HG03066 (cell line): ENCODE measurements around the gene PLEKHA5.

Experiments
- ATAC-seq: cut with Tn5 transposase; IDR thresholded peaks from one replicate; pipeline ENCODE4 v1.9.1; 2021; ENCODE audit warnings: low read depth; ENCODE audit not compliant: unreplicated experiment

The PLEKHA5 gene

GRCh38 chr12:19125325-19125724 is 4.2 kb upstream of the PLEKHA5 start:
- ATAC-seq, result no peak

- no peak for ATAC-seq
Measured at GRCh38 chr12:19127270-19127669, 2.3 kb upstream of the PLEKHA5 start.

DNA sequence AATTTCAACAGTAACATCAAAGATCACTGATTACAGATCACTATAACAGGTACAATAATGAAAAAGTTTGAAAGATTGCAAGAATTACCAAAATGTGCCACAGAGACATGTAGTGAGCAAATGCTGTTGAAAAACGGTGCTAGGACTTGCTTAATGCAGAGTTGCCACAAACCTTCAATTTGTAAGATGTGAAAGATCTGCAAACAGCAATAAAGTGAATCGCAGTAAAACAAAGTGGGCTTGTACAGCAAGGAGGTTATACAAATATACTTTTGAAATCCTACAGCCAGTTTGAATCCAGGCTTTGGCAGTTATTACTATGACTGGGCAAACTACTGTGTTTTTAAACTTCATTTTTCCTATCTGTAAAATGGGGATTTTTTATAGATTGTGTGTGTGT is 1.0 kb upstream of the PLEKHA5 start:
- ATAC-seq, result no peak

GRCh38 chr12:19129122-19129485 is 429 bp upstream of the PLEKHA5 start:
- ATAC-seq, result no peak

- ATAC-seq, result no peak
Measured at GRCh38 chr12:19130224-19131024, 891 bp downstream of the PLEKHA5 start.

GRCh38 chr12:19131025-19131444 is 1.5 kb downstream of the PLEKHA5 start:
- ATAC-seq, result no peak

DNA sequence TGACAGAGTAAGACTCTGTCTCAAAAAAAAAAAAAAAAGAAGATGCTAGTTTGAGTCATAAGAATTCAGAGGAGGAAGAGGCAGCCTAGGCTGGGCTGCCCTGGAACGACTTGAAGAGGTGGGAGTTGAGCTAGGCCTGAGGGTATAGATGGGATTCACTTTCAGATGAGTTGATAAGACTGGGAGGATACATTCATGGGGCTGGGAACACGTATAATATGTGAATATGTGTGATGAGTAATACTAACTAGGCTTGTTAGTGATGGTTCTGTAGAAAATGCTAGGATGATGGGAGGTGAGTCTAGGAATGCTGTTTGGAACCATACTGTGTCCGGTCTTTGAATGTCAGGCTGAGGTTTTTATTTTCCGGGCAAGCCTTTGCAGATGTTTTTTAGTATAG is 9.0 kb downstream of the PLEKHA5 start:
- no peak for ATAC-seq

DNA sequence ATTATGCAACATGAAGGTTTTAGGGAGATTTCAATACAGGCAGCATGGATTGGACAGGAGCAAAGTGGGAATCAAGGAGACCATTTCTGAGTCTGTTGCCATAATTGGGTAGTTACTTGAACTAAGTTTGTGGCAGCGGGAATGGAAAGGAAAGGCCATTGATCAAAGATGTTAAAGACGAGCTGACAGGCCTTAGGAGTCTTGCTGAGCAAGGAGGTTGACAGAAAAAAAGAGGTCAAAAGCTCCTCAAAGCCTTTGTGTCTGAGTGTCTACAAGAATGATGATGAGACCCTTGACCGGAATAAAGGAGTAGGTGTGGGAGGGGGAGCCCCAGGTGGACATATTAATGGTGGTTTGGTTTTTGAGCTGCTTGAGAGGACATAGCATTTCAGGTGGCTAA is 9.4 kb downstream of the PLEKHA5 start:
- ATAC-seq, result no peak

GRCh38 chr12:19139615-19140194 is 10.2 kb downstream of the PLEKHA5 start:
- ATAC-seq, result no peak

DNA sequence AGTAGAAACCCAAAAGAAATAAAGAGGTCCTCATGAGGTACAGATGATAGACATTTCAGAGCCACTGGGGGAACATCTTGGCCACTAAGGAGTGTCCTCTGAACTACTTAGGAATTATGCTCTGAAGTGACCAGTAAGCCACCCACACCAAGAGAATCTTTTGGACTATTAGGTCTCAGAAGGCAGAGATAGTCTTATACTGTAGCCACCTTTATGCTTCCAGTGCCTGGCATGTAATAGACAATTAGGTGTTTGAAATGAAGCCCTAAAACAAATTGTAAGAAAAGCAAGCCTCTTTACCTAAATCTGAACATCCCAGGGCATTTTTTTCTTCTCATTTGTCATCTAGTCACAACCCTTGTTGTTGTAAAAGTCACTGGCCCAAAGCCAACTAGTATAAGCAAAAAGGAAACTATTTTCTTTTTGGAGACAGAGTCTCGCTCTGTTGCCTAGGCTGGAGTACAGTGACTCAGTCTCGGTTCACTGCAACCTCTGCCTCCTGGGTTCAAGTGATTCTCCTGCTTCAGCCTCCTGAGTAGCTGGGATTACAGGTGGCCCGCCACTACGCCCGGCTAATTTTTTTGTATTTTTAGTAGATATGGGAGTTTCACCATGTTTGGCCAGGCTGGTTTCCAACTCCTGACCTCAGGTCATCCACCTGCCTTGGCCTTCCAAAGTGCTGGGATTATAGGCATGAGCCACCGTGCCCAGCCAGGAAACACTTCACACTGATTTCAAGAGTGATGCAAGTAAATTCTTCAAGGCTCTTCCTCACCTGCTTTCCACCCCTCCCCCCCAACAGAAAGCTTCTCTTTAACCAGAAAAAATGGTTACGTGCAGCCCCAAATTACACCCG is 11.1 kb downstream of the PLEKHA5 start:
- no peak for ATAC-seq

- no peak for ATAC-seq
Measured at GRCh38 chr12:19142499-19142898, 13.0 kb downstream of the PLEKHA5 start.

DNA sequence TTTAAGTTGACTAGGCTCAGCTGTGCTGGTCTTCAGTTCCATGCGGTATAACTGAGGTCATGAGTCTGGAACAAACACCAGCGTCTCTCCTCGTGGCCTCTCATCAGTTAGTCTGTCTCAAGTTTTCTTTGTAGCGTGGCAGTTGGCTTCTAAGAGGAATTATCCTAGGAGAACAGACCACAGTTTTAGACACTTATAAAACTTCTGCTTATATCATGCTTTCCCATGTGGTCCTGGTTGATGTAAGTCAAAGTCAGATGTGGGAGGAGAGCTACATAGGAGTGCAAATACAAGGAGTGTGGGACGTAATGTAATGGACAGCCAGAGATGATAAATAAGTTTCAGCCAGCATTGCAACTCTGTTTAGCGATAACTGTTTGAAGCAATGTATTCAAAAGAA is 14.8 kb downstream of the PLEKHA5 start:
- ATAC-seq, result no peak

DNA sequence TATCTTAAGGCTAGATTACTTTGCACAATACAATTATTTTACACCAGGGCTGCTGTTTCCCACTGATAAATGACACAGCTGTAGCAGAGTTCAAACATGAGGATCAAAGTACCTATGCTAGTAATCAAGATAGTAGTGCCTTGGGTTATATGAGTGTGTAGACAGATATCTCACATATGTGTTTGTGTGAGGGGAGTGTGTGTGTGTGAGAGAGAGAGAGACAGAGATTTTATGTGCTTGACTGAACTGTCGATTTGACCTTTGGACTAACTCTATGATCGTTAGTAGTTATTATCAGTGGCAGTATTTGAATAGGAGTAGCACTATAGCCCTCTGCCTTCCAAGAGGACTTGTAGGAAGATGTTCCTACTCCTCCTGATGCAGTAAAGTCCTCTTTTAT is 15.5 kb downstream of the PLEKHA5 start:
- no peak for ATAC-seq

DNA sequence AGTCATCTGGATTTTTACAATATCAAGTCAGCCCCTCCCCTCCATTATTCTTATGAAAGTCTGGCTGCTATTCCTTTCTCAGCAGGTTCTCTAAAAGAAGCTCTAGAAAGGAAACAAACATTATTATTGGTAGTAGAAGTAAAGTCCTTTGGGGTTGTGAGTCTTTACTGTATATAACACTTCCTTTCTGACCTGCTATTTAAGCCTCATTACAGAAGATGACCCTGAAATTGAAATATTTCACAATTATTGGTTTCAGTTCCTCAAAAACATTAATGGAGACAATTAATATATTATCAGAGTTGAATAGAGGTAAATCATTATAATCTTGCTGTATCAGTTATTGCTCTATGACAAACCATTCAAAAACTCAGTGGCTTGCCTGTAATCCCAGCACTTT is 19.3 kb downstream of the PLEKHA5 start:
- ATAC-seq, result no peak

GRCh38 chr12:19150273-19150900 is 20.9 kb downstream of the PLEKHA5 start:
- no peak for ATAC-seq

DNA sequence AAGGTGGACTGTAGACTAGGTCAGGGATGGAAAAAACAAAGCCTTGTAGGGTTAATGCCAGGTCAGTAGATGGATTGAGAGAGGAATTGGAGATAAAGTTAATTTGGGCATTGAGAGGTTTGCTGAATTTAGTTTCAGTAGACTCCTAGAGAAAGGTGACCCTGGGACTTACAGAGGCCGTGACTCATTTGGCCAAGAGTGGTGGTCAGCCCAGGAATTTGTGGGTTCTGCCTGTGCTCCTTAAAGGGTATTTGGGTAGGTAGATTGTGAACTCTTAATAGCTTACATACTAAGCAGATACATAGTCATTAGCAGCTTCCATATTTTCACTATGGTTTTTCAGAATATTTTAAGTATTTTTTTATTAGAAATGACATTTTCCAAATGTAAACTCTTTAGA is 21.8 kb downstream of the PLEKHA5 start:
- no peak for ATAC-seq

GRCh38 chr12:19153396-19153795 is 23.9 kb downstream of the PLEKHA5 start:
- no peak for ATAC-seq

- ATAC-seq, result no peak
Measured at GRCh38 chr12:19154686-19155085, 25.2 kb downstream of the PLEKHA5 start.

DNA sequence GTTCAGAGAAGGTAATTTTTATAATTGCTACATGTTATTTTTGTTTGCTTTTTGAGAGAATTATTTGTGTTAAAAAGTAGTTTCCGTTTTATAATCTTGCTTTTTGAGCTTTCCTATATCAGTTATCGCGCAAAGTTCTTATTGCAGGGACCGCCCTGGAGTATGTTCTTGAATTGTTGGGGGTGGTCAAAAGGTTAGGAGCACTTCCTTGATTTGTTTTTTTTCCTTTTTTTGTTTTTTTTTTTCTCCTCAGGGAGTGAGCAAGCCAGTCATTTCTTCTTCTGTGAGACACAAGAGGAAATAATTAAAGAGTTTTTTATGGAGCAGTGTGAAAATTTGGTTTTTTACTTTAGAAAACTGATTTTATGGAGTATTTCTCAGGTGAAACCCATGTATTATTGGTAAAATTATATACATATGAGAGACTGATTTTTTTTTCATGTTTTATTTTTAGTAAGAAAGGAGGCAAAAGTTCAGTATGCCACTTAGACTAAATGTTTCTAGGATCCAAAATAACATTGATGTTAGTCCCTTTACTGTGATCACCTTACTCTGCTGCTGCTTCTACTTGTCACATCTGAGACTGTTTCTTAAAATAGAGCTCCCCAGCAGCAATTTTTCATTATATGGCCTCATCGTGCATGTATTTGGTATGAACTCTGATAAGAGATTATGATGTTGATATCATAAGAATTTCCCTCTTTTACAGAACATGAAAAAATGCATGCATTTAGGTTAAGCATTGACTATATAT is 26.6 kb downstream of the PLEKHA5 start:
- ATAC-seq, result no peak

DNA sequence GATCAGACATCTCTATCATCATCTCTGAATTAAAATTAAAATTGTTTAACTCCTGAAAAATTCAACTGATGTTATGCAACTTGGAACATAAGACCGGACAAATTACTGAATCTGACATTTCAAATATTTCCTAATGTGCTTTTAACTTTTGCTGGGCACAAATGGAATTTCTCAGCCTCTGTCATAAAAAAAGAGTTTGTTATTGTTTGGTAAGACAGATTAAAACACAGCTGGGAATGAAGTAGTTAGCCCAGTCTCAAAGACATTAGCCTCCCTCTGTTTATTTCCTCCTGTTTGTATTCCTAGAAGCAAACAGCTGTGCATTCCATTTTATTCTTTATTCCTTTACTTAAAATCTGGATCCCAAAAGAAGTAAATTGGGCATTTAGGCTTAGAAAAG is 29.4 kb downstream of the PLEKHA5 start:
- ATAC-seq, result no peak
